ENCODE results near the gene KDM7A. TPM values are rescaled to one million over a fixed set of nuclear protein-coding genes. Genes with fewer than 3 reads are reported as not detected.
"Not testable (repeated sequence)": the region's sequence is repeated elsewhere in the genome, so short reads cannot be mapped to it uniquely, and the experiment has no call there.

The KDM7A gene
- total RNA-seq, 1 experiment from 2014 or later, result 5.1 TPM

DNA sequence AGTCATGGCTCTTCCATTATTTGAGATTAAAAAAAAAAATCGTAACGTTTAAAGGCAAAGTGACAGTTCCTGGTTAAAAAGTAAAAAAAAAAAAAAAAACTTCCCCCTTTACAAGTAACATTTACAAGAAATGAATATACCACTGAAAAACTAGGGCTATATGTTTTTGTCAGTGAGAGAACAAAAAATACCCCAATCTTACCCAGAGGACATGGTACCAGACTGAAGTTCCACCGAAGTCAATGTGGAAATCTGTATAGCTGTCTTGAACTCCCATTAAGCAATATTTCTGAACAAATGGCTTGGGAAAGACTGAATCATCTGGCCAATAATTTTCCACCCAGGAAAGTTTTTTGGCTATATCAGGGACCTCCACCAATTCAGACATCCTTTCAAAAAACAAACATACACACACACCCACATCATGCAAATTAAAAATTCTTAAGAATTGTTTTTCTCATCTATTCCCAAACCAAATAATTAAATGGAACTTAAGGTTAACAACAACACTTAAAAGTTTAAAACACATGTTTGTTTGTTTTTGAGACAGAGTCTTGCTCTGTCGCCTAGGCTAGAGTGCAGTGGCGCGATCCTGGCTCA is 50.2 kb downstream of the KDM7A start:
- Histone ChIP-seq H3K9me3 (no peaks in the 10 kb centered on the region), H3K36me3 (ENCODE audit: control insufficient read depth, insufficient read depth, low read length) (no peaks in the 10 kb centered on the region), H3K27me3 (replicated peaks; ENCODE audit: control insufficient read depth, insufficient read depth, low read length) (no peaks in the 10 kb centered on the region), H3K4me3 (ENCODE audit: low read depth, low read length) (no peak overlapping the region), H3K4me1 (no peaks in the 10 kb centered on the region)
- TF ChIP-seq, protein P1, sequence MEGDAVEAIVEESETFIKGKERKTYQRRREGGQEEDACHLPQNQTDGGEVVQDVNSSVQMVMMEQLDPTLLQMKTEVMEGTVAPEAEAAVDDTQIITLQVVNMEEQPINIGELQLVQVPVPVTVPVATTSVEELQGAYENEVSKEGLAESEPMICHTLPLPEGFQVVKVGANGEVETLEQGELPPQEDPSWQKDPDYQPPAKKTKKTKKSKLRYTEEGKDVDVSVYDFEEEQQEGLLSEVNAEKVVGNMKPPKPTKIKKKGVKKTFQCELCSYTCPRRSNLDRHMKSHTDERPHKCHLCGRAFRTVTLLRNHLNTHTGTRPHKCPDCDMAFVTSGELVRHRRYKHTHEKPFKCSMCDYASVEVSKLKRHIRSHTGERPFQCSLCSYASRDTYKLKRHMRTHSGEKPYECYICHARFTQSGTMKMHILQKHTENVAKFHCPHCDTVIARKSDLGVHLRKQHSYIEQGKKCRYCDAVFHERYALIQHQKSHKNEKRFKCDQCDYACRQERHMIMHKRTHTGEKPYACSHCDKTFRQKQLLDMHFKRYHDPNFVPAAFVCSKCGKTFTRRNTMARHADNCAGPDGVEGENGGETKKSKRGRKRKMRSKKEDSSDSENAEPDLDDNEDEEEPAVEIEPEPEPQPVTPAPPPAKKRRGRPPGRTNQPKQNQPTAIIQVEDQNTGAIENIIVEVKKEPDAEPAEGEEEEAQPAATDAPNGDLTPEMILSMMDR (IDR thresholded peaks at IDR 0.05; ENCODE audit: insufficient read depth in 1 of 2, low read depth in 1 of 2, low read length in 1 of 2, severe bottlenecking in 1 of 2, unreplicated experiment in 1 of 2), result no peak
- intact Hi-C loops (cut with micrococcal nuclease; ENCODE audit: unreplicated experiment), result no loop called here
- no peaks in the 10 kb centered on the region for H3K27me3 Mint-ChIP-seq (ENCODE audit: insufficient read depth, unreplicated experiment)
- POLR2A ChIA-PET, result no interaction called here
- H3K9me3 Mint-ChIP-seq (ENCODE audit: unreplicated experiment), result no peaks in the 10 kb centered on the region
- no TSS peak for BruUV-seq (replicated peaks)
- H3K27ac Mint-ChIP-seq (ENCODE audit: unreplicated experiment), result no peak overlapping the region
- no peaks in the 10 kb centered on the region for H3K36me3 Mint-ChIP-seq (ENCODE audit: insufficient read depth, unreplicated experiment)
- DNase-seq, result no peak
- CTCF ChIA-PET, result no interaction called here
- no peaks in the 10 kb centered on the region for H3K4me1 Mint-ChIP-seq (ENCODE audit: low read depth, unreplicated experiment)
- no peak overlapping the region for H3K4me3 Mint-ChIP-seq (ENCODE audit: unreplicated experiment)

DNA sequence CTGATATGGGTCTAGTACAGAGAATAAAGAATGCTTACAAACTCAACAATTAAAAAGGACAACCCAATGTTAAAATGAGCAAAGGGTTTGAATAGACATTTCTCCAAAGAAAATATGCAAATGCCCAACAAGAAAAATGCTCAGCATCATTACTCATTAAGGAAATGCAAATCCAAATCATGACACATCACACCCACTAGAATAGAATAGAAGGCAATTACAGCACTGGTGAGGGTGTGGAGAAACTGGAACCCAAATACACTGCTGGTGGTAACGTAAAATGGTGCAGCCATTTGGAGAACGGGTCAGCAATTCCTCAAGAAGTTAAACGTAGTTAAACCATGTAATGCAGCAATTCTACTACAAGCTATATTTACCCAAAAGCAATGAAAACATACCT is 53.8 kb downstream of the KDM7A start:
- intact Hi-C loops (cut with micrococcal nuclease; ENCODE audit: unreplicated experiment), result no loop called here
- H3K36me3 Mint-ChIP-seq (ENCODE audit: insufficient read depth, unreplicated experiment), result no peaks in the 10 kb centered on the region
- H3K4me3 Mint-ChIP-seq (ENCODE audit: unreplicated experiment), result no peak overlapping the region
- DNase-seq, result no peak
- Histone ChIP-seq H3K27me3 (replicated peaks; ENCODE audit: control insufficient read depth, insufficient read depth, low read length) (no peaks in the 10 kb centered on the region), H3K4me3 (ENCODE audit: low read depth, low read length) (no peak overlapping the region), H3K36me3 (ENCODE audit: control insufficient read depth, insufficient read depth, low read length) (no peaks in the 10 kb centered on the region), H3K9me3 (no peaks in the 10 kb centered on the region), H3K4me1 (no peaks in the 10 kb centered on the region)
- H3K4me1 Mint-ChIP-seq (ENCODE audit: low read depth, unreplicated experiment), result no peaks in the 10 kb centered on the region
- POLR2A ChIA-PET, result no interaction called here
- CTCF ChIA-PET, result no interaction called here
- no peak overlapping the region for H3K27ac Mint-ChIP-seq (ENCODE audit: unreplicated experiment)
- no peaks in the 10 kb centered on the region for H3K9me3 Mint-ChIP-seq (ENCODE audit: unreplicated experiment)
- no peaks in the 10 kb centered on the region for H3K27me3 Mint-ChIP-seq (ENCODE audit: insufficient read depth, unreplicated experiment)
- TF ChIP-seq, protein P1 (IDR thresholded peaks at IDR 0.05; ENCODE audit: insufficient read depth in 1 of 2, low read depth in 1 of 2, low read length in 1 of 2, severe bottlenecking in 1 of 2, unreplicated experiment in 1 of 2), result no peak
- no TSS peak for BruUV-seq (replicated peaks)

DNA sequence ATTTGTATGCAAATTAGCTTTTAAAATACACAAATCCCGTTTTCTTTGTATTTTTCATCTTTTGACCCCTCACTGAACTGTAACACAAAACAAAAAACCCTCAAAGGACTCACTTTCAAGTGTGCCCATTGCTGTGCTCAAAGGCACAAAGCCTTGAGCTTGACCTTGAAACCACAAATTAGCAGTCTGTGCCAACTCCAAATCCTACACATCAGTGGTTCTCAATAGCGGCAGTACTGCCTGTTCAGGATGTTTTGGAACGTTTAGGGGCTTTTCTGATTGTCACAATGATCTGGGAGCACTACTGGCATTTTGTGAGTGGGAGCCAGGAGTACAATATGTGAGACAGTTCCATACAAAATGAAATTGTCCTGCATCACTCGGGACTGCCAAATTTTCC is 55.5 kb downstream of the KDM7A start:
- DNase-seq, result no peak
- Mint-ChIP-seq H3K36me3 (ENCODE audit: insufficient read depth, unreplicated experiment) (no peaks in the 10 kb centered on the region), H3K27ac (ENCODE audit: unreplicated experiment) (no peak overlapping the region), H3K27me3 (ENCODE audit: insufficient read depth, unreplicated experiment) (no peaks in the 10 kb centered on the region), H3K4me1 (ENCODE audit: low read depth, unreplicated experiment) (no peaks in the 10 kb centered on the region), H3K4me3 (ENCODE audit: unreplicated experiment) (no peak overlapping the region), H3K9me3 (ENCODE audit: unreplicated experiment) (no peaks in the 10 kb centered on the region)
- ChIA-PET POLR2A (no interaction called here), CTCF (no interaction called here)
- TF ChIP-seq, protein P1 (IDR thresholded peaks at IDR 0.05; ENCODE audit: insufficient read depth in 1 of 2, low read depth in 1 of 2, low read length in 1 of 2, severe bottlenecking in 1 of 2, unreplicated experiment in 1 of 2), result no peak
- H3K4me1 ChIP-seq, result no peaks in the 10 kb centered on the region
- H3K4me3 ChIP-seq (ENCODE audit: low read depth, low read length), result no peak overlapping the region
- no peaks in the 10 kb centered on the region for H3K27me3 ChIP-seq (replicated peaks; ENCODE audit: control insufficient read depth, insufficient read depth, low read length)
- intact Hi-C loops (cut with micrococcal nuclease; ENCODE audit: unreplicated experiment), result no loop called here
- BruUV-seq (replicated peaks), result no TSS peak
- no peaks in the 10 kb centered on the region for H3K36me3 ChIP-seq (ENCODE audit: control insufficient read depth, insufficient read depth, low read length)
- no peaks in the 10 kb centered on the region for H3K9me3 ChIP-seq

DNA sequence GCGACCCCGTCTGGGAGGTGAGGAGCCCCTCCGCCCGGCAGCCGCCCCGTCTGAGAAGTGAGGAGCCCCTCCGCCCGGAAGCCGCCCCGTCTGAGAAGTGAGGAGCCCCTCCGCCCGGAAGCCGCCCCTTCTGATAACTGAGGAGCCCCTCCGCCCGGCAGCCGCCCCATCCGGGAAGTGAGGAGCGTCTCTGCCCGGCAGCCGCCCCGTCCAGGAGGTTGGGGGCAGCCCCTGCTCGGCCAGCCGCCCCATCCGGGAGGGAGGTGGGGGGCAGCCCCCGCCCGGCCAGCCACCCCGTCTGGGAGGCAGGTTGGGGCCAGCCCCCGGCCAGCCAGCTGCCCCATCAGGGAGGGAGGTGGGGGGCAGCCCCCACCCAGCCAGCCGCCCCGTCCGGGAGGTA is 62.0 kb downstream of the KDM7A start:
- H3K4me1 Mint-ChIP-seq (ENCODE audit: low read depth, unreplicated experiment); H3K4me3 ChIP-seq (ENCODE audit: low read depth, low read length); POLR2A ChIA-PET; H3K4me1 ChIP-seq; DNase-seq; BruUV-seq (replicated peaks); H3K36me3 ChIP-seq (ENCODE audit: control insufficient read depth, insufficient read depth, low read length); H3K27me3 ChIP-seq (replicated peaks; ENCODE audit: control insufficient read depth, insufficient read depth, low read length); CTCF ChIA-PET; H3K27me3 Mint-ChIP-seq (ENCODE audit: insufficient read depth, unreplicated experiment); intact Hi-C loops (cut with micrococcal nuclease; ENCODE audit: unreplicated experiment); H3K4me3 Mint-ChIP-seq (ENCODE audit: unreplicated experiment); H3K9me3 Mint-ChIP-seq (ENCODE audit: unreplicated experiment); H3K36me3 Mint-ChIP-seq (ENCODE audit: insufficient read depth, unreplicated experiment); H3K9me3 ChIP-seq; H3K27ac Mint-ChIP-seq (ENCODE audit: unreplicated experiment): not testable (repeated sequence)

DNA sequence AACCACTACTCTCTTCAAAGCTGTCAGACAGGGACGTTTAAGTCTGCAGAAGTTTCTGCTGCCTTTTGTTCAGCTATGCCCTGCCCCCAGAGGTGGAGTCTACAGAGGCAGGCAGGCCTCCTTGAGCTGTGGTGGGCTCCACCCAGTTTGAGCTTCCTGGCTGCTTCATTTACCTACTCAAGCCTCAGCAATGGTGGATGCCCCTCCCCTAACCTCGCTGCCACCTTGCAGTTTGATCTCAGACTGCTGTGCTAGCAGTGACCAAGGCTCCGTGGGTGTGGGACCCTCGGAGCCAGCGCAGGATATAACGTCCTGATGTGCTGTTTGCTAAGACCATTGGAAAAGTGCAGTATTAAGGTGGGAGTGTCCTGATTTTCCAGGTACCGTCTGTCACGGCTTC is 68.0 kb downstream of the KDM7A start:
- H3K4me3 Mint-ChIP-seq (ENCODE audit: unreplicated experiment); BruUV-seq (replicated peaks); H3K27me3 Mint-ChIP-seq (ENCODE audit: insufficient read depth, unreplicated experiment); intact Hi-C loops (cut with micrococcal nuclease; ENCODE audit: unreplicated experiment); H3K4me1 ChIP-seq; H3K4me1 Mint-ChIP-seq (ENCODE audit: low read depth, unreplicated experiment); H3K9me3 Mint-ChIP-seq (ENCODE audit: unreplicated experiment); POLR2A ChIA-PET; H3K27ac Mint-ChIP-seq (ENCODE audit: unreplicated experiment); H3K36me3 Mint-ChIP-seq (ENCODE audit: insufficient read depth, unreplicated experiment); DNase-seq; H3K27me3 ChIP-seq (replicated peaks; ENCODE audit: control insufficient read depth, insufficient read depth, low read length); H3K36me3 ChIP-seq (ENCODE audit: control insufficient read depth, insufficient read depth, low read length); CTCF ChIA-PET; H3K9me3 ChIP-seq; H3K4me3 ChIP-seq (ENCODE audit: low read depth, low read length): not testable (repeated sequence)

All from Caco-2 (cell line).